RWPE2 (cell line): ENCODE measurements around the gene KRT2.

Experiments used
- ATAC-seq: fragments of 200-7000 bp; cut with Tn5 transposase; 3 replicates; pipeline ENCODE4 v1.9.1; 2021; ENCODE audit warnings: low read depth
- DNase-seq: peaks from one replicate; pipeline ENCODE4 v3.0.0-alpha.2; 2020; ENCODE audit warnings: low spot score
- H3K27ac ChIP-seq: fragments of 450-650 bp; 2 replicates; pipeline ENCODE4 v1.5.1; 2017; ENCODE audit warnings: mild to moderate bottlenecking; ENCODE audit not compliant: poor library complexity, severe bottlenecking
- H3K27me3 ChIP-seq: fragments of 250-450 bp; sonication (Bioruptor Pico); 2 replicates; pipeline ENCODE4 v1.5.1; 2021; ENCODE audit warnings: mild to moderate bottlenecking, moderate library complexity; ENCODE audit not compliant: insufficient read depth, poor library complexity, severe bottlenecking
- H3K36me3 ChIP-seq: fragments of 250-450 bp; sonication (Bioruptor Pico); 2 replicates; pipeline ENCODE4 v1.5.1; 2020; ENCODE audit warnings: low read depth, mild to moderate bottlenecking, moderate library complexity
- H3K4me1 ChIP-seq: fragments of 250-450 bp; sonication (Bioruptor Pico); 2 replicates; pipeline ENCODE4 v1.5.1; 2021; ENCODE audit warnings: mild to moderate bottlenecking, moderate library complexity; ENCODE audit not compliant: insufficient read depth, poor library complexity, severe bottlenecking
- H3K4me3 ChIP-seq: fragments of 250-450 bp; sonication (Bioruptor Pico); 2 replicates; pipeline ENCODE4 v1.5.1; 2021; ENCODE audit warnings: mild to moderate bottlenecking, moderate library complexity; ENCODE audit not compliant: severe bottlenecking
- H3K9me3 ChIP-seq: fragments of 250-450 bp; sonication (Bioruptor Pico); 2 replicates; pipeline ENCODE4 v1.5.1; 2021; ENCODE audit warnings: mild to moderate bottlenecking, moderate library complexity; ENCODE audit not compliant: severe bottlenecking
- CTCF ChIP-seq: fragments of 450-650 bp; IDR thresholded peaks from one replicate; pipeline ENCODE4 v1.5.1; 2017; ENCODE audit warnings: mild to moderate bottlenecking, moderate library complexity; ENCODE audit not compliant: poor library complexity, severe bottlenecking

The KRT2 gene

GRCh38 chr12:52682381-52682660 is 30.3 kb upstream of the KRT2 start:
- ATAC-seq, result no peak
- no peak for DNase-seq
- H3K9me3 ChIP-seq, result no peaks in the 10 kb centered on the region
- TF ChIP-seq CTCF, result no peak
- H3K27me3 ChIP-seq, result no peaks in the 10 kb centered on the region
- H3K36me3 ChIP-seq, result no peaks in the 10 kb centered on the region
- H3K27ac ChIP-seq, result no peak overlapping the region
- H3K4me3 ChIP-seq, result no peak overlapping the region
- no peaks in the 10 kb centered on the region for H3K4me1 ChIP-seq

GRCh38 chr12:52681526-52682380 is 29.7 kb upstream of the KRT2 start:
- no peak for TF ChIP-seq CTCF
- DNase-seq (no peak), ATAC-seq (no peak)
- Histone ChIP-seq H3K4me1 (no peaks in the 10 kb centered on the region), H3K4me3 (no peak overlapping the region), H3K27ac (no peak overlapping the region), H3K27me3 (no peaks in the 10 kb centered on the region), H3K36me3 (no peaks in the 10 kb centered on the region), H3K9me3 (no peaks in the 10 kb centered on the region)

GRCh38 chr12:52680363-52680762 is 28.4 kb upstream of the KRT2 start, which contains the start of gene KRT1:
Gene KRT1, minus strand, starts transcription at chr12:52680407. Its CDS starts 59 bp downstream, at chr12:52680348.
- no peaks in the 10 kb centered on the region for H3K4me1 ChIP-seq
- H3K27ac ChIP-seq, result no peak within 1 kb of the TSS
- no peaks in the 10 kb centered on the region for H3K27me3 ChIP-seq
- DNase-seq (no peak), ATAC-seq (no peak)
- TF ChIP-seq CTCF, result no peak
- no peaks in the 10 kb centered on the region for H3K9me3 ChIP-seq
- H3K36me3 ChIP-seq, result no peaks in the 10 kb centered on the region
- no peak within 1 kb of the TSS for H3K4me3 ChIP-seq

- H3K36me3 ChIP-seq, result no peaks in the 10 kb centered on the region
- H3K27me3 ChIP-seq, result no peaks in the 10 kb centered on the region
- H3K4me3 ChIP-seq, result no peak overlapping the region
- no peaks in the 10 kb centered on the region for H3K9me3 ChIP-seq
- no peak for TF ChIP-seq CTCF
- ATAC-seq (no peak), DNase-seq (no peak)
- H3K27ac ChIP-seq, result no peak overlapping the region
- no peaks in the 10 kb centered on the region for H3K4me1 ChIP-seq
These were observed 27.9 kb upstream of the KRT2 start for GRCh38 chr12:52679875-52680274.

- TF ChIP-seq CTCF, result no peak
- Histone ChIP-seq H3K9me3 (no peaks in the 10 kb centered on the region), H3K27ac (no peak overlapping the region), H3K4me1 (peaks cover 3% of the 10 kb centered on the region), H3K4me3 (no peak overlapping the region), H3K36me3 (no peaks in the 10 kb centered on the region), H3K27me3 (no peaks in the 10 kb centered on the region)
- ATAC-seq, result no peak
- DNase-seq, result no peak
These were observed 25.7 kb upstream of the KRT2 start for GRCh38 chr12:52677671-52678070.
